GM12878 (cell line): Measurements from ENCODE around the gene ING5. TPM values are rescaled to one million over a fixed set of nuclear protein-coding genes. Genes with fewer than 3 reads are reported as not detected.

Experiments
- ATAC-seq: fragments of 200-7000 bp; cut with Tn5 transposase; 3 replicates; pipeline ENCODE4 v1.9.1; 2020; ENCODE audit warnings: mild to moderate bottlenecking, moderate library complexity
- BruUV-seq: library from RNA; stranded (reverse); fragments of 400-500 nt; replicated peaks from 2 replicates; lab custom pipeline; 2021; lab: Mats Ljungman, UMichigan
- CTCF ChIA-PET: fragments of 300-600 bp; sonication (Branson Sonifier 250); formaldehyde crosslinking; extraction: SDS; loops from one replicate; lab custom pipeline; 2021; ENCODE audit warnings: inconsistent platforms; lab: Yijun Ruan, JAX
- POLR2A ChIA-PET: fragments of 350-600 bp; formaldehyde crosslinking; extraction: SDS; loops from one replicate; lab custom pipeline; 2021; ENCODE audit warnings: inconsistent platforms; lab: Charles Lee
- RAD21 ChIA-PET: fragments of 300-600 bp; sonication (Branson Sonifier 250); formaldehyde crosslinking; loops from one replicate; lab custom pipeline; 2023; ENCODE audit warnings: antibody characterized with exemption; ENCODE audit not compliant: unreplicated experiment; lab: Charles Lee
- SMC1A ChIA-PET: fragments of 300-600 bp; sonication (Branson Sonifier 250); formaldehyde crosslinking; loops from one replicate; lab custom pipeline; 2023; ENCODE audit not compliant: unreplicated experiment, uncharacterized antibody; lab: Charles Lee
- DNase-seq: peaks from one replicate; pipeline ENCODE4 v3.0.0-alpha.2; 2011; ENCODE audit warnings: low read depth, low spot score
- FAIRE-seq: peaks from 3 replicates; lab custom pipeline; 2011; peaks lifted over from hg19 to GRCh38; lab: Jason Lieb, UNC
- H2AFZ ChIP-seq: 2 replicates; pipeline ENCODE4 v1.6.0; 2011; ENCODE audit warnings: low read depth, low read length, control low read depth; ENCODE audit not compliant: control insufficient read depth
- H3K27ac ChIP-seq: 2 replicates; pipeline ENCODE4 v1.5.1; 2011; ENCODE audit warnings: control low read depth; ENCODE audit not compliant: control insufficient read depth, insufficient read depth
- H3K27me3 ChIP-seq, 2 experiments: replicated peaks in 1 of 2; 2 replicates each; pipeline versions ENCODE4 v1.6.0 to v1.6.1; 2011; ENCODE audit warnings: low read length in 1 of 2; ENCODE audit not compliant: control insufficient read depth in 2 of 2, insufficient read depth in 2 of 2
- H3K36me3 ChIP-seq, 2 experiments: 2 replicates each; pipeline ENCODE4 v1.5.1; 2011; ENCODE audit warnings: low read length in 1 of 2; ENCODE audit not compliant: control insufficient read depth in 2 of 2, insufficient read depth in 2 of 2
- H3K4me1 ChIP-seq: 2 replicates; pipeline ENCODE4 v1.6.1; 2011; ENCODE audit warnings: mild to moderate bottlenecking, low read length, moderate library complexity, mixed read lengths; ENCODE audit not compliant: control insufficient read depth, insufficient read depth
- H3K4me2 ChIP-seq: 2 replicates; pipeline ENCODE4 v1.6.0; 2011; ENCODE audit warnings: control low read depth; ENCODE audit not compliant: control insufficient read depth, insufficient read depth
- H3K4me3 ChIP-seq: fragments of 200-600 bp; sonication (generic); 2 replicates; pipeline ENCODE4 v1.5.1; 2016
- H3K79me2 ChIP-seq: 2 replicates; pipeline ENCODE4 v1.6.0; 2011; ENCODE audit warnings: low read length; ENCODE audit not compliant: control insufficient read depth, insufficient read depth
- H3K9ac ChIP-seq: 2 replicates; pipeline ENCODE4 v1.8.0; 2011; ENCODE audit warnings: low read length, control low read depth, mixed read lengths; ENCODE audit not compliant: control insufficient read depth, insufficient read depth
- H3K9me3 ChIP-seq: replicated peaks from 3 replicates; pipeline ENCODE4 v1.5.1; 2011; ENCODE audit warnings: mild to moderate bottlenecking, low read length; ENCODE audit not compliant: control insufficient read depth, insufficient read depth
- H4K20me1 ChIP-seq: 2 replicates; pipeline ENCODE4 v1.6.0; 2011; ENCODE audit not compliant: control insufficient read depth, insufficient read depth
- ELK1 ChIP-seq: IDR thresholded peaks from 2 replicates; pipeline ENCODE4 v1.6.1; 2012; ENCODE audit warnings: low read depth, low read length, improper control_type of control experiment
- IRF4 ChIP-seq: IDR thresholded peaks from 2 replicates; pipeline ENCODE4 v1.6.1; 2011; ENCODE audit warnings: low read depth, low read length
- KLF5 ChIP-seq: fragments of 450-650 bp; IDR thresholded peaks from 2 replicates; pipeline ENCODE4 v1.6.1; 2014; ENCODE audit warnings: mild to moderate bottlenecking; ENCODE audit not compliant: partially characterized antibody
- LARP7 ChIP-seq: fragments of 450-650 bp; IDR thresholded peaks from 2 replicates; pipeline ENCODE4 v1.6.1; 2017; ENCODE audit warnings: mild to moderate bottlenecking
- NFIC ChIP-seq: IDR thresholded peaks from 2 replicates; pipeline ENCODE4 v1.6.1; 2012; ENCODE audit warnings: low read depth, mild to moderate bottlenecking, inconsistent platforms, low read length, moderate library complexity
- PAX8 ChIP-seq: fragments of 450-650 bp; IDR thresholded peaks from 2 replicates; pipeline ENCODE4 v1.6.1; 2017; ENCODE audit warnings: mild to moderate bottlenecking, moderate library complexity
- POLR2A ChIP-seq: IDR thresholded peaks from 2 replicates; pipeline ENCODE4 v1.6.1; 2011; ENCODE audit warnings: low read depth, mild to moderate bottlenecking, low read length
- POLR2AphosphoS2 ChIP-seq: IDR thresholded peaks from 2 replicates; pipeline ENCODE4 v1.6.1; 2011; ENCODE audit warnings: low read depth, mild to moderate bottlenecking, low read length, improper control_type of control experiment, moderate library complexity
- RUNX3 ChIP-seq: IDR thresholded peaks from 2 replicates; pipeline ENCODE4 v1.6.1; 2012; ENCODE audit warnings: low read length, inconsistent platforms
- SMARCA5 ChIP-seq: fragments of 450-650 bp; IDR thresholded peaks from 2 replicates; pipeline ENCODE4 v1.6.1; 2017; ENCODE audit warnings: mild to moderate bottlenecking
- WGBS: methylation state at CpG from one replicate; pipeline ENCODE4 v1.1.6; 2016; ENCODE audit warnings: low lambda C conversion rate; ENCODE audit not compliant: insufficient replicate concordance, insufficient coverage; ENCODE audit errors: missing lambda C conversion rate; 5-methylcytosine and 5-hydroxymethylcytosine counted together
- in situ Hi-C: fragments of 300-500 bp; cut with MboI; formaldehyde crosslinking; loops from 9 replicates; pipeline ENCODE4 v1.14.3; 2018; ENCODE audit warnings: mixed read lengths
- intact Hi-C: fragments of 100-400 bp; cut with micrococcal nuclease; formaldehyde crosslinking; loops from one replicate; pipeline ENCODE4 v1.14.2; 2022; ENCODE audit not compliant: unreplicated experiment
- polyA plus RNA-seq, 11 experiments: library from polyadenylated mRNA; depleted of rRNA in 4 of 11; unstranded in 6 of 11; stranded (reverse) in 5 of 11; fragments of >200 nt; fragmentation: Nextera tagmentation in 4 of 11; fragmentation: Illumina TruSeq in 1 of 11; extraction: Ambion mirVana in 4 of 11; extraction: Trizol in 1 of 11; gene quantifications; 1 replicate in 1 of 11; 2 replicates in 10 of 11; pipeline versions ENCODE4 v1.2.1 to v1.2.3, GENCODE V29; 2011 to 2016; ENCODE audit warnings: inconsistent platforms in 2 of 11, missing spikeins in 2 of 11, low read depth in 1 of 11
- total RNA-seq, 4 experiments: library from RNA; depleted of rRNA in 3 of 4; stranded (reverse); fragments of >200 nt in 3 of 4; fragmentation: Illumina TruSeq in 1 of 4; extraction: Trizol in 1 of 4; gene quantifications; 2 replicates each; pipeline versions ENCODE4 v1.2.1 to v1.2.3, GENCODE V29; 2013 to 2021
- TF ChIP-seq, protein P1 (sequence below): IDR thresholded peaks from 2 replicates; pipeline ENCODE4 v1.6.1; 2012; ENCODE audit warnings: low read depth, low read length, improper control_type of control experiment
- TF ChIP-seq, protein P2 (sequence below): fragments of 150-350 bp; IDR thresholded peaks from 2 replicates; pipeline ENCODE4 v1.6.1; 2014; ENCODE audit warnings: mild to moderate bottlenecking, low read depth, low read length

ING5 gene
- total and polyA plus RNA-seq, 10 of the 15 experiments (the other 5 are each of a cell fraction or from before 2014, with no cell fraction given) = 10.0 to 46.1 (median 27.2) TPM

- no peaks in the 10 kb centered on the region for H4K20me1 ChIP-seq
- in situ Hi-C loops = no loop called here
- RAD21 ChIA-PET = no interaction called here
Measured at GRCh38 chr2:241748468-241749256, 46.8 kb downstream of the ING5 start.

More at GRCh38 chr2:241748468-241749256, 46.8 kb downstream of the ING5 start:
- DNase-seq (no peak), ATAC-seq (no peak), FAIRE-seq (no peak)
- Histone ChIP-seq H3K27me3 (no peaks in the 10 kb centered on the region), H3K9me3 (no peaks in the 10 kb centered on the region; the same call in 2 of the 3 replicates), H3K4me3 (no peak overlapping the region), H3K4me1 (no peaks in the 10 kb centered on the region), H3K4me2 (no peak overlapping the region), H3K36me3 (peaks cover 2 to 14% of the 10 kb centered on the region in 2 experiments), H3K79me2 (no peaks in the 10 kb centered on the region), H3K27ac (no peak overlapping the region), H2AFZ (no peak overlapping the region), H3K9ac (no peak overlapping the region)
- WGBS = 95% methylated on average over 28 of the region's 32 CpGs
- TF ChIP-seq SMARCA5 = no peak
- TF ChIP-seq, protein P1, sequence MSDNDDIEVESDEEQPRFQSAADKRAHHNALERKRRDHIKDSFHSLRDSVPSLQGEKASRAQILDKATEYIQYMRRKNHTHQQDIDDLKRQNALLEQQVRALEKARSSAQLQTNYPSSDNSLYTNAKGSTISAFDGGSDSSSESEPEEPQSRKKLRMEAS = no peak
- TF ChIP-seq ELK1 = no peak
- TF ChIP-seq POLR2A = no peak
- TF ChIP-seq KLF5 = no peak
- no peak for TF ChIP-seq RUNX3
- no peak for TF ChIP-seq LARP7
- TF ChIP-seq, protein P2, sequence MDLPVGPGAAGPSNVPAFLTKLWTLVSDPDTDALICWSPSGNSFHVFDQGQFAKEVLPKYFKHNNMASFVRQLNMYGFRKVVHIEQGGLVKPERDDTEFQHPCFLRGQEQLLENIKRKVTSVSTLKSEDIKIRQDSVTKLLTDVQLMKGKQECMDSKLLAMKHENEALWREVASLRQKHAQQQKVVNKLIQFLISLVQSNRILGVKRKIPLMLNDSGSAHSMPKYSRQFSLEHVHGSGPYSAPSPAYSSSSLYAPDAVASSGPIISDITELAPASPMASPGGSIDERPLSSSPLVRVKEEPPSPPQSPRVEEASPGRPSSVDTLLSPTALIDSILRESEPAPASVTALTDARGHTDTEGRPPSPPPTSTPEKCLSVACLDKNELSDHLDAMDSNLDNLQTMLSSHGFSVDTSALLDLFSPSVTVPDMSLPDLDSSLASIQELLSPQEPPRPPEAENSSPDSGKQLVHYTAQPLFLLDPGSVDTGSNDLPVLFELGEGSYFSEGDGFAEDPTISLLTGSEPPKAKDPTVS = no peak
- no peak for TF ChIP-seq IRF4
- no peak for TF ChIP-seq PAX8
- TF ChIP-seq POLR2AphosphoS2 = no peak
- no peak for TF ChIP-seq NFIC
- no TSS peak for BruUV-seq
- ChIA-PET SMC1A (no interaction called here), POLR2A (no interaction called here), CTCF (no interaction called here)
- intact Hi-C loops = no loop called here
